GM19467 (cell line): ENCODE measurements around the gene TMEM92.
"Not testable (repeated sequence)": the region's sequence is repeated elsewhere in the genome, so short reads cannot be mapped to it uniquely, and the experiment has no call there.

ENCODE experiments used
- ATAC-seq: cut with Tn5 transposase; IDR thresholded peaks from one replicate; pipeline ENCODE4 v1.9.1; 2021; ENCODE audit warnings: mild to moderate bottlenecking, moderate library complexity; ENCODE audit not compliant: unreplicated experiment

The TMEM92 gene

GRCh38 chr17:50299776-50300175 is 25.5 kb downstream of the TMEM92 start:
- no peak for ATAC-seq

- ATAC-seq, result not testable (repeated sequence)
These were observed 26.6 kb downstream of the TMEM92 start for GRCh38 chr17:50300824-50301223.

GRCh38 chr17:50301891-50302584 is 27.8 kb downstream of the TMEM92 start:
- ATAC-seq, result no peak

- ATAC-seq, result no peak
These were observed 28.8 kb downstream of the TMEM92 start for GRCh38 chr17:50303051-50303450.

GRCh38 chr17:50303596-50303995 is 29.3 kb downstream of the TMEM92 start:
- no peak for ATAC-seq

- ATAC-seq, result no peak
These were observed 30.6 kb downstream of the TMEM92 start for GRCh38 chr17:50304781-50305404.

DNA sequence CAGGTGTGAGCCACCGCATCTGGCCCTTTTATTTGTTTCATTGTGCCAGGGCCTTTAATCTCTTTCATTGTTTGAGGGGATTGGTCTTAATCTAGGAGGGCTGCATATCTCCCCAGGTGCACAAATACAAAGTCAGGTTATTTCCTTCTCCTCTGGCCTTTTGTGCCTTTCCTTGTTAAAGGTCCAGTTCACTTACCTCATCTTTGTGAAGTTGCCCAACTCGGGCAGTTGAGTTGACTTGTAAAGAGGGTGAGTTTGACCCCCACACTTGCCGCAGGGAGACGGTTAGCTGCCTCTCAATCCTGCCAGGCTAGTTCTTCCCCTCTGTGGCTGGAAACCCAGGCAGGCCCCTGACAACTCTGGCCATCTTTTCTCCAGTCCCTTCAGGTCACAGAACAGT is 33.4 kb downstream of the TMEM92 start:
- ATAC-seq, result no peak

GRCh38 chr17:50308666-50309065 is 34.4 kb downstream of the TMEM92 start:
- no peak for ATAC-seq

DNA sequence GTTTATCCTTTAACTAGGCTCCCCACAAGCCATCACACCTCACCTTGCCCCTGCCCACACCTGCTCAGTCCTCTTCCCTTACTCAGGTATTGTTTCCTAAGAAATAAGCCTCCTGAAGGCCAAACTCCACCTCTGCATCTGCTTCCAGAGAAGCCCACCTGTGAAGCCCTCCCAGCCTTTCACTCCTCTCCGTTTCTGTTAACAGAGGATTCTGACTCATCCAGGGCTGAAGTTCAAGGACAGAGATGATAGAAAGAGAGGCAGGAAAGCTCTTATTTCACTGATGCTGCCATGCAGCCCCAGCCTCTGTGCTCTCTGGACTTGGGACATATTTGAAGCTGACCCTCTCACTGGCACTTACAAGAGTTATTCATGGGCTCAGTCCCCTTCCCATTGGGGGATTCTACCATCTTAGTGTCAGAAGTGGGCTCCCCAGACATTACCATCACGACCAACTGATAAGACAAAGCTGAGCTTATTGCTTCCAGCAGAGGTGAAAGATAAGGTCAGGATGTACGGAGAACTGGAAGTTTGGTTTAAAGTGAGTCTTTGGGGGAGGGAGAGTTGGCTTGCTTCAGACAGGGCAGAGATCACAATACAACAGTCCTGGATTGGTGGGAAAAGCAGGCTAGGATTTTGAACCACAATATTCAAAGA is 36.3 kb downstream of the TMEM92 start:
- no peak for ATAC-seq

DNA sequence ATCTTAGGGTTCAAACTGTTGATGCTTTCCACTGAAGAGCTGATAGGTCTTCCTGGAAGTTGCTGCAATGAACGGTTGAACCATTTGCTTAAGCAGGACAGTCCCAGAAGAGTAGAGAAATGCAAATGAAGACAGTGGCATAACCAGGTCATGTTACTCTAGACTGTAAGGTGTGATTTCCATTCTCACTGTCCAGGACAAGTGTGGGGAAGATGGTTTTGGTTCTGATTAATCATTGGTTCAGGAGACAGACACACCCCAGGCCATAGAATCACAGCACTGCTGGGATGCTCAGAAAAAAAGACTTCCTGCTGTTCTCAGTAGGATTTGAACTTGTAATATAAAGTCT is 36.8 kb downstream of the TMEM92 start:
- peak; percentile 48 for ATAC-seq

DNA sequence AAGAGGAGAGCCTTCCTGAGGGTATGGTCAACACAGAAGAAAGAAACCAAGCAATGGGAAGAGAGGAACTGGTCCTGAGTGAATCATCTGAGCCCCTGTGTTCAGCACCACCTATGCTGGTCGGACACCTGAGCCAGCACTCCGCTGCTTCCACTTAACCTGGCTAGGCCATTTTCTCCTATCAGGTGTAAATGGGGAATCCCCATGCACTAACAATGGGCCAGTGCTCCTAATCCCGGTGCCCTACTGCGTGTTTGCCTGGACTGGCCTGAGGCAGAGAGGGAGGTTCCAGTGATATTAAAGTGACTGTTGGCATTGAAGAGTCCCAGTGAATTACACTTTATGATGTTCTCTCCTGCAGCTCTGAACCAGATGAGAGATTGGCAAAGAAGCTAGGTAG is 37.2 kb downstream of the TMEM92 start:
- ATAC-seq, result peak; percentile 9

DNA sequence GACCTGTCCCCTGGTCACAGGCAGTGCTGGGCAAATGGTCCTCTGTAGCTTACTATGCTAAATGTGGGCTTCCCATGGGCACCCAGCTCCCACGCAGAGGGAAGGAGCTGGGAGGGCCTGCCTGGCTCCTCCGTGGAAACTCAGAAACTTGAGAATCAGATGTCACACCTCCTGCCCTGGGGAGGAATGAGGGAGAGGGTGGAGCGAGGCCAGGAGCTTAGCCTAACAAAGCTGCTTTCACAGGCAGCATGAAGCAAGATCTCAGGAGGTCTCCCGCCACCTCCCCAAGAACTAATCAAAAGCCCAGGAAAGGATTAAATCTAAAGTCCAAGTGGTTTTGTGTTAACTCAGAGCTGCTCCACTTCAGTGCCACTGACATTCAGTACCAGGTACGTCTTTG is 38.0 kb downstream of the TMEM92 start:
- no peak for ATAC-seq

GRCh38 chr17:50314456-50315011 is 40.3 kb downstream of the TMEM92 start:
- ATAC-seq, result no peak

DNA sequence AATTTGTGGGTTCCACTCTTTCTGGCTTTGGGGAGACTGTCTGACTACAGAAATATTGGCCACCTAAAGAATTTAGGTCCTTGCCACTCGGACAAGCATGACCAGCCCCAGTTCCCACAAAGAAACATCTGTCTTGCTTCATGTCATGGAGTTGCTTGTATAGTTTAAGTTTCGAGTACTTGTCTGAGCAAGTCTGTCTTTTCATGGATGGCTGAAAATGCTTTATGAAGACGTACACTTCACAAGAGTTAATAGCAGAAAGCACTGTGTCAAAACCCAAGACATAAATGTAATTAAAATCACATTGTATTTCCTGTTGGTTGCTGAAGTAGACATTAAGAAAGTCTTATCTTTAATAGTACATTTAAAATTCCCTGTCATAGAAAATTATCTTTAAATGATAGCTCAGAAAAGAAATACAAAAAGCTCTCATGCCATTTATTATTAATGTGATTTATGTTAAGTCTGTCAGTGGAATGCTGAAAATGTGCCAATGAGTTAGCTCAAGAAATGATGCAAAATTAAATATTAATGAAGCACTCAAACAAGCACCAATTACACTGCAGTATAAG is 41.8 kb downstream of the TMEM92 start:
- no peak for ATAC-seq

DNA sequence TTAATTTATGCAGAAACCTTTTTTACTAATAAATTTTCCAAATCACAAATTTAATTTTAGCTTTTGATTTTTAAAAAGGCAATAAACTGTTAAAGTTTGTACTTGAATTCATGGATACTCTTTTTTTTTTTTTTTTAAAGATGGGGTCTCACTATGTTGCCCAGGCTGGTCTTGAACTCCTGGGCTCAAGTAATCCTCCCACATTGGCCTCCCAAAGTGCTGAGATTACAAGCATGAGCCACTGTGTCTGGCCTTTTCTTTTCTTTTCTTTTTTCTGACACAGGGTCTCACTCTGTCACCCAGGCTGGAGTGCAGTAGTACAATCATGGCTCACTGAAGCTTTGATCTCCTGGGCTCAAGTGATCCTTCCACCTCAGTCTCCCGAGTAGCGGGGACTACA is 42.4 kb downstream of the TMEM92 start:
- ATAC-seq, result not testable (repeated sequence)

DNA sequence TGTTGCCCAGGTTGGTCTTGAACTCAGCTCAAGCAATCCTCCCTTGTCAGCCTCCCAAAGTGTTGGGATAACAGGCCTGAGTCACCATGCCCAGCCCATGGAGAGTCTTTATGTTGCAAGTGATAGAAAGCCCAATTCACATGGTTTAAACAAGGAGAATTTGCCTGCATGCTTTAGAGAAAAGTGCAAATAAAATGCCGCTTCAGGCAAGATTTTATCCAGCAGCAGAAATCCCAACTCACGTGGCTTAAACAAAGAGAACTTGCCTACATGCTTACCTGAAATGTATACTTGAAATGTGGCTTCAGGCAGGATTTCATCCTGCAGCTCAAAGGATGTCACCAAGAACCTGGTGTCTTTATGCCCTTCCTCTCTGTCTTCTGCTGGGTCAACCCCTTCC is 42.9 kb downstream of the TMEM92 start:
- ATAC-seq, result no peak

- ATAC-seq, result no peak
These were observed 44.4 kb downstream of the TMEM92 start for GRCh38 chr17:50318501-50319285.

DNA sequence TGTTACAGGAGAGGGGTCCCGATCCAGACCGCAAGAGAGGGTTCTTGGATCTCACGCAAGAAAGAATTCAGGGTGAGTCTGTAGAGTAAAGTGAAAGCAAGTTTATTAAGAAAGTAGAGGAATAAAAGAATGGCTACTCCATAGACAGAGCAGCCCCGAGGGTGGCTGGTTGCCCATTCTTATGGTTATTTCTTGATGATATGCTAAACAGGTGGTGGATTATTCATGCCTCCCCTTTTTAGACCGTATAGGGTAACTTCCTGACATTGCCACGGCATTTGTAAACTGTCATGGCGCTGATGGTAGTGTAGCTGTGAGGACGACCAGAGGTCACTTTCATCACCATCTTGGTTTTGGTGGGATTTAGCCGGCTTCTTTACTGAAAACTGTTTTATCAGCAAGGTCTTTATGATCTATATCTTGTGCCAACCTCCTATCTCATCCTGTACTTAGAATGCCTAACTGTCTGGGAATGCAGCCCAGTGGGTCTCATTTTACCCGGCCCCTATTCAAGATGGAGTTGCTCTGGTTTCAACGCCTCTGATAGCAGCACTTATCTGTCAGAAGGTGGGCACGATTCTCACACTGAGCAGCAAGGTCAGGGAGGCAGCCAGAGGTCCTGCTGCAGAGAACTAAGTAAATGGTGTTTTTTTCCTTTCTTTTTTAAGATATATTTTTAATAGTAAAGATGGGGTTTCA is 45.2 kb downstream of the TMEM92 start:
- no peak for ATAC-seq

- ATAC-seq, result no peak
These were observed 48.0 kb downstream of the TMEM92 start for GRCh38 chr17:50322271-50322670.

DNA sequence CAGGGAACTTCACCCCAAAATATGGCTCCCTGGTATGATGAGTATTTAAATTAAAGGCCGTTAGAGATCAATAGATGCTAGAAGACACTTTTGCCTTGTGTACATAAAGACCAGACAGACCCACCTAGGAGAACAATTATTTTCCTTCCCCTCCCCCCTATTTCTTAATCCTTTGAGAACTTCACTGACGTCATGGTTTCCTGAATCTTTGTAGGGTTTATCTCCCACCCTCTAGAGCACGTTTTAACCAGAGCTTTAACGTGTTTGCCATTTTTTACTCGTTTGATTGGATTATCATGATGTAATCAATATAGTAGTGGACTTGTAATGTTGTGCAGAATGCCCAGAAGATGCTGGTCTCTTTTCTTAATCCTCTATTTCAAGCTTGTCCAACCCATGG is 48.8 kb downstream of the TMEM92 start:
- no peak for ATAC-seq
